CD4-positive, CD25-positive, alpha-beta regulatory T cell (primary cell): Measurements from ENCODE around the gene IFNL3. TPM values are rescaled to one million over a fixed set of nuclear protein-coding genes. Genes with fewer than 3 reads are reported as not detected.
"Not testable (repeated sequence)": the region's sequence is repeated elsewhere in the genome, so short reads cannot be mapped to it uniquely, and the experiment has no call there.

Source experiments
- ATAC-seq, 2 donors: fragments of 150-1000 bp; cut with Tn5 transposase; one replicate each; pipeline ENCODE4 v1.10.0; 2021; ENCODE audit warnings: low read depth in 2 of 2, moderate number of reproducible peaks in 2 of 2, moderate library complexity in 1 of 2
- DNase-seq, 3 donors: peaks; one replicate each; pipeline versions ENCODE4 v3.0.0 to v3.0.0-alpha.2; 2012 to 2022; ENCODE audit warnings: mixed read lengths in 1 of 3
- H3K27ac ChIP-seq: one replicate; pipeline ENCODE4 v1.7.0; 2013; ENCODE audit warnings: mild to moderate bottlenecking, low read length; ENCODE audit not compliant: insufficient read depth, poor library complexity, severe bottlenecking
- H3K27me3 ChIP-seq: one replicate; pipeline ENCODE4 v1.7.0; 2013; ENCODE audit warnings: low read length; ENCODE audit not compliant: control insufficient read depth, insufficient read depth
- H3K36me3 ChIP-seq: one replicate; pipeline ENCODE4 v1.7.0; 2013; ENCODE audit warnings: mild to moderate bottlenecking, low read length, moderate library complexity; ENCODE audit not compliant: control insufficient read depth, insufficient read depth
- H3K4me1 ChIP-seq: 2 replicates; pipeline ENCODE4 v1.7.0; 2013; ENCODE audit warnings: mild to moderate bottlenecking, low read length; ENCODE audit not compliant: insufficient read depth, control insufficient read depth, poor library complexity, severe bottlenecking
- H3K4me3 ChIP-seq: one replicate; pipeline ENCODE4 v1.7.0; 2013; ENCODE audit warnings: low read depth, mild to moderate bottlenecking, low read length, moderate library complexity
- H3K9me3 ChIP-seq, 2 experiments: 1 replicate in 1 of 2; 2 replicates in 1 of 2; pipeline ENCODE4 v1.7.0; 2013; ENCODE audit warnings: low read length in 2 of 2, mild to moderate bottlenecking in 1 of 2, moderate library complexity in 1 of 2; ENCODE audit not compliant: control insufficient read depth in 2 of 2
- H3K27ac Mint-ChIP-seq, 3 donors: one replicate each; pipeline ENCODE4 v1.8.0; 2020 to 2022; ENCODE audit warnings: mild to moderate bottlenecking in 3 of 3, mixed read lengths in 3 of 3, moderate library complexity in 2 of 3
- H3K27me3 Mint-ChIP-seq: one replicate; pipeline ENCODE4 v1.8.0; 2022; ENCODE audit warnings: mild to moderate bottlenecking, mixed read lengths
- H3K36me3 Mint-ChIP-seq: one replicate; pipeline ENCODE4 v1.8.0; 2020; ENCODE audit warnings: mixed read lengths
- H3K4me1 Mint-ChIP-seq, 4 donors: one replicate each; pipeline ENCODE4 v1.8.0; 2020 to 2022; ENCODE audit warnings: mixed read lengths in 4 of 4, mild to moderate bottlenecking in 1 of 4
- H3K4me3 Mint-ChIP-seq, 4 donors: one replicate each; pipeline ENCODE4 v1.8.0; 2020 to 2022; ENCODE audit warnings: mild to moderate bottlenecking in 4 of 4, mixed read lengths in 4 of 4, moderate library complexity in 3 of 4
- H3K9me3 Mint-ChIP-seq, 7 donors: one replicate each; pipeline ENCODE4 v1.8.0; 2020 to 2022; ENCODE audit warnings: mixed read lengths in 7 of 7, mild to moderate bottlenecking in 3 of 7, moderate library complexity in 2 of 7
- polyA plus RNA-seq, 4 donors: library from polyadenylated mRNA; unstranded; fragments of 300-500 nt; fragmentation: Illumina TruSeq; gene quantifications; one replicate each; pipeline ENCODE4 v1.2.3, GENCODE V29; 2021
- total RNA-seq: library from RNA; stranded (reverse); gene quantifications from one replicate; pipeline ENCODE4 v1.2.3, GENCODE V29; 2022

The IFNL3 gene
- total and polyA plus RNA-seq, 5 donors from 2014 or later = not detected

GRCh38 chr19:39251081-39251480 is 6.3 kb upstream of the IFNL3 start:
- Histone ChIP-seq H3K27ac (no peak overlapping the region), H3K36me3 (no peaks in the 10 kb centered on the region), H3K4me3 (no peak overlapping the region), H3K9me3 (no peaks in the 10 kb centered on the region), H3K4me1 (peaks cover 9% of the 10 kb centered on the region), H3K27me3 (no peaks in the 10 kb centered on the region)
- no peaks in the 10 kb centered on the region for H3K36me3 Mint-ChIP-seq
- no peak for ATAC-seq
- no peak overlapping the region for H3K27ac Mint-ChIP-seq
- peaks cover 0 to 3% (median 0%) of the 10 kb centered on the region in 7 donors for H3K9me3 Mint-ChIP-seq
- DNase-seq = no peak
- no peak overlapping the region for H3K4me3 Mint-ChIP-seq
- H3K27me3 Mint-ChIP-seq = peaks cover 25% of the 10 kb centered on the region
- peaks cover 0 to 6% (median under 1%) of the 10 kb centered on the region in 4 donors for H3K4me1 Mint-ChIP-seq

- H3K4me1 ChIP-seq = peaks cover 9% of the 10 kb centered on the region
- H3K27ac ChIP-seq = no peak within 1 kb of the TSS
- H3K36me3 Mint-ChIP-seq = no peaks in the 10 kb centered on the region
- peaks cover 0 to 6% (median under 1%) of the 10 kb centered on the region in 4 donors for H3K4me1 Mint-ChIP-seq
- H3K27me3 ChIP-seq = no peaks in the 10 kb centered on the region
- DNase-seq (no peak), ATAC-seq (no peak)
- no peak within 1 kb of the TSS for H3K4me3 ChIP-seq
- peaks cover 25% of the 10 kb centered on the region for H3K27me3 Mint-ChIP-seq
- peak within 1 kb of the TSS in 2 of 4 donors; percentile 38 to 70 for H3K4me3 Mint-ChIP-seq
- H3K9me3 ChIP-seq = no peaks in the 10 kb centered on the region
- peak within 1 kb of the TSS in 1 of 3 donors; percentile 26 for H3K27ac Mint-ChIP-seq
- peaks cover 0 to 3% (median 0%) of the 10 kb centered on the region in 7 donors for H3K9me3 Mint-ChIP-seq
- no peaks in the 10 kb centered on the region for H3K36me3 ChIP-seq
Measured at GRCh38 chr19:39248806-39249205, 4.0 kb upstream of the IFNL3 start, which contains the start of gene IFNL4. Gene IFNL4 (minus strand): TSS chr19:39248856.

GRCh38 chr19:39247701-39248664 is 3.2 kb upstream of the IFNL3 start:
- peak in 1 of 2 donors; percentile 39 for ATAC-seq
- DNase-seq = no peak

GRCh38 chr19:39246951-39247669 is 2.3 kb upstream of the IFNL3 start:
- H3K4me1 ChIP-seq = peaks cover 9% of the 10 kb centered on the region
- Mint-ChIP-seq H3K27me3 (peaks cover 18% of the 10 kb centered on the region), H3K27ac (no peak overlapping the region), H3K4me1 (peaks cover 0 to 4% (median 0%) of the 10 kb centered on the region in 4 donors), H3K36me3 (no peaks in the 10 kb centered on the region), H3K4me3 (peak overlapping the region in 3 of 4 donors; percentile 38 to 71 (median 58)), H3K9me3 (peaks cover 0 to 2% (median 0%) of the 10 kb centered on the region in 7 donors)
- DNase-seq (peak in 1 of 3 donors; percentile 44), ATAC-seq (peak in 1 of 2 donors; percentile 32)
- H3K27ac ChIP-seq = no peak overlapping the region
- no peaks in the 10 kb centered on the region for H3K36me3 ChIP-seq
- no peaks in the 10 kb centered on the region for H3K27me3 ChIP-seq
- H3K4me3 ChIP-seq = no peak overlapping the region
- H3K9me3 ChIP-seq = no peaks in the 10 kb centered on the region

More at GRCh38 chr19:39247701-39248664, 3.2 kb upstream of the IFNL3 start:
- no peak overlapping the region for H3K27ac ChIP-seq
- no peak overlapping the region for H3K27ac Mint-ChIP-seq
- H3K9me3 Mint-ChIP-seq = peaks cover 0 to 3% (median 0%) of the 10 kb centered on the region in 7 donors
- peaks cover 25% of the 10 kb centered on the region for H3K27me3 Mint-ChIP-seq
- no peak overlapping the region for H3K4me3 Mint-ChIP-seq
- H3K27me3 ChIP-seq = no peaks in the 10 kb centered on the region
- H3K36me3 Mint-ChIP-seq = no peaks in the 10 kb centered on the region
- H3K4me3 ChIP-seq = no peak overlapping the region
- H3K4me1 Mint-ChIP-seq = peaks cover 0 to 6% (median 0%) of the 10 kb centered on the region in 4 donors
- H3K4me1 ChIP-seq = peaks cover 9% of the 10 kb centered on the region
- H3K9me3 ChIP-seq = no peaks in the 10 kb centered on the region
- no peaks in the 10 kb centered on the region for H3K36me3 ChIP-seq

GRCh38 chr19:39245166-39245565 is 360 bp upstream of the IFNL3 start:
- not testable (repeated sequence) for H3K4me3 ChIP-seq, H3K9me3 Mint-ChIP-seq, H3K27ac Mint-ChIP-seq, H3K9me3 ChIP-seq, DNase-seq, H3K27me3 Mint-ChIP-seq, H3K36me3 ChIP-seq, H3K4me1 ChIP-seq, H3K4me3 Mint-ChIP-seq, H3K4me1 Mint-ChIP-seq, H3K27me3 ChIP-seq, H3K27ac ChIP-seq, H3K36me3 Mint-ChIP-seq
- ATAC-seq = peak in 1 of 2 donors; percentile 59

GRCh38 chr19:39243741-39244140 is 1.1 kb downstream of the IFNL3 start:
- H3K4me3 ChIP-seq, H3K27me3 Mint-ChIP-seq, H3K4me3 Mint-ChIP-seq, H3K9me3 Mint-ChIP-seq, H3K4me1 Mint-ChIP-seq, H3K36me3 ChIP-seq, ATAC-seq, H3K27me3 ChIP-seq, H3K36me3 Mint-ChIP-seq, H3K9me3 ChIP-seq, H3K27ac ChIP-seq, H3K27ac Mint-ChIP-seq, H3K4me1 ChIP-seq, DNase-seq: not testable (repeated sequence)

GRCh38 chr19:39240421-39240820 is 4.4 kb downstream of the IFNL3 start:
- no peak for DNase-seq
- peaks cover 0 to under 1% (median 0%) of the 10 kb centered on the region in 7 donors for H3K9me3 Mint-ChIP-seq
- H3K27me3 Mint-ChIP-seq = no peaks in the 10 kb centered on the region
- no peak overlapping the region for H3K27ac Mint-ChIP-seq
- H3K9me3 ChIP-seq = no peaks in the 10 kb centered on the region
- ATAC-seq = no peak
- H3K36me3 ChIP-seq = no peaks in the 10 kb centered on the region
- no peak overlapping the region for H3K4me3 ChIP-seq
- no peak overlapping the region for H3K27ac ChIP-seq
- H3K27me3 ChIP-seq = no peaks in the 10 kb centered on the region
- H3K36me3 Mint-ChIP-seq = no peaks in the 10 kb centered on the region
- H3K4me1 Mint-ChIP-seq = peaks cover 0 to 28% (median 13%) of the 10 kb centered on the region in 4 donors
- H3K4me3 Mint-ChIP-seq = no peak overlapping the region
- H3K4me1 ChIP-seq = peaks cover 10% of the 10 kb centered on the region
